ENCODE results near the gene DHCR7.

The DHCR7 gene

DNA sequence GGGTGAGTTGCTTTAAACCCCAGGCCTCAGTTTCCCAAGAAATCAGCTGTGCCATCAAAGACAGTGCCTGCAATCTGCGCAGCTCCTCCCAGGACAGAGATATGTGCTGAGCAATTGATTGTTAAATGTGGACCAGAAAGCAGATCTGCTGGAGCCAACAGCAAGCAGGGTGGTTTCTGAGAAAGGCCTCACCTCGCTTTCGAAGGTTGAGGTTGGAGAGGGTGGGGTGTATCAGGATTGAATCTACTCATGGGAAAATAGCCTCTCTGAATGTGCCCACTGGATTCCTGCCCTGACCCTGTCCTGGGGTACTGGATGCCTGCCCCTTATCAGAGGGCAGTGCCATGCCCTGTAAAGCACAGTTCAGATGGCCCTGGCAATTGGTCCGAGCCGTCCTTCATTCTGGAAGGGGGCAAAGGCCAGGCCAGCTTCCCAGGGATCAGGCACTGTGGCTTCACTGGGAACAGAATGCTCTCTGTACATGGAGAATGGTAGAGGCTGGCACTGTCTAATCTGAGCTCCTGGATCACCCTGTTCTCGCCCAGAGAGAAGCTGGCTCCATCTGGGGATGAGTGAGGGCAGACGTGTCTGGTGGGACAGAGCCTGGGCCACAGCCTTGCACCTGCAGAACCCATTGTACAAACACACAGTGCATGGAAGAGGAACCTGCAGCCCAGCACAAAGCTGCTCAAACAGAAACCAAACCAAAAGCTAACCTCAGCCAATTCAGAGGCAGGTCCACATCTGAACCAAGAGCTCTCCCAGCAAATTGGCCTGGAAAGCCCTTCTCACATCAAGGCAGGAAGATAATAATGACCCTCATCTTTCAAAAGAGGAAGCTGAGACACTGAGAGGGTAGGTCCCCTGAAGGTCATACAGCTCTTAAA lies 15.2 kb downstream of the DHCR7 start:
- no peak overlapping the region for H3K4me3 ChIP-seq (ENCODE audit: low read length)
- TF ChIP-seq, protein P1, sequence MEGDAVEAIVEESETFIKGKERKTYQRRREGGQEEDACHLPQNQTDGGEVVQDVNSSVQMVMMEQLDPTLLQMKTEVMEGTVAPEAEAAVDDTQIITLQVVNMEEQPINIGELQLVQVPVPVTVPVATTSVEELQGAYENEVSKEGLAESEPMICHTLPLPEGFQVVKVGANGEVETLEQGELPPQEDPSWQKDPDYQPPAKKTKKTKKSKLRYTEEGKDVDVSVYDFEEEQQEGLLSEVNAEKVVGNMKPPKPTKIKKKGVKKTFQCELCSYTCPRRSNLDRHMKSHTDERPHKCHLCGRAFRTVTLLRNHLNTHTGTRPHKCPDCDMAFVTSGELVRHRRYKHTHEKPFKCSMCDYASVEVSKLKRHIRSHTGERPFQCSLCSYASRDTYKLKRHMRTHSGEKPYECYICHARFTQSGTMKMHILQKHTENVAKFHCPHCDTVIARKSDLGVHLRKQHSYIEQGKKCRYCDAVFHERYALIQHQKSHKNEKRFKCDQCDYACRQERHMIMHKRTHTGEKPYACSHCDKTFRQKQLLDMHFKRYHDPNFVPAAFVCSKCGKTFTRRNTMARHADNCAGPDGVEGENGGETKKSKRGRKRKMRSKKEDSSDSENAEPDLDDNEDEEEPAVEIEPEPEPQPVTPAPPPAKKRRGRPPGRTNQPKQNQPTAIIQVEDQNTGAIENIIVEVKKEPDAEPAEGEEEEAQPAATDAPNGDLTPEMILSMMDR (conservative IDR thresholded peaks at IDR 0.05; ENCODE audit: low read depth, low read length): no peak
- no peak for DNase-seq (ENCODE audit: low read depth)

DNA sequence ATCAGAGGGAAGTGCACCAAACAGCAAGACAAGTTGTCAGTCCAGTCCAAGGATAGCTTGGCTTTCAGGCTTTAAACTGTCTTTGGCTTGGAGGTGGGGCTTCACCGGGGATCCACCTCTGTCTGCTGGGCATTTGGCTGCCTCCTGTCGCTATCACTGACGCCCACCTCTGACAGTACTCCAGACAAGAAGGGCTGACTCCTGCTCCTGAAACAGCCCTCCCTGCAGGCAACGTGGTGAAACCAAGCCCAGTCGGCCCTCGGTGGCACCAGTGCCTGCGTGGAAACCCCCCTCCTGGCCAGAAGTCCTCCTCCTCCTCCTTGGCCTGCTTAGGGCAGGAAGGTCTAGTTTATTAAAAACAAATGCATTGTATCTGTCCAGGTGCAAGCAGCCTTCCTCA lies 16.9 kb downstream of the DHCR7 start:
- TF ChIP-seq, protein P1 (conservative IDR thresholded peaks at IDR 0.05; ENCODE audit: low read depth, low read length): no peak
- no peak overlapping the region for H3K4me3 ChIP-seq (ENCODE audit: low read length)
- no peak for DNase-seq (ENCODE audit: low read depth)

DNA sequence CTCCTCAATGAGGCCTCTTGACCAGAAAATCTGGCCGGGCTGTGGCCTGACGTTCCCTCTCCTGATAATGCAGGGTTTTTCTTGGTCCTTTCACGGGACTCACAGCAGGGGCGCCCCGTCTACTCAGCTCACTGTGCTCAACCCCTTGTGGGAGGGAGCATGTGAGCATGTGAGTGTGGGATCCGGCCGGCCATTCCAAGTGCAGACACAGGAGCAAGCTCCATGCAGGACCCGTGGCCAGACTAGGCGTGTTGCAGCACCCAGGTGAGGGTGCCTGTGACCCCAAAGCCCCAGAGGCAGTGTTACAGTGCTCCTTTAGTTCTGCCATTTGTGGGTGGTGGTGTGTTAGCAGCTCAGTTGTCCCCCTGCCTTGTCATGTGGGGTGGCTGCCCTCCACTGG lies 18.0 kb downstream of the DHCR7 start:
- TF ChIP-seq, protein P1 (conservative IDR thresholded peaks at IDR 0.05; ENCODE audit: low read depth, low read length): no peak
- no peak for DNase-seq (ENCODE audit: low read depth)

DNA sequence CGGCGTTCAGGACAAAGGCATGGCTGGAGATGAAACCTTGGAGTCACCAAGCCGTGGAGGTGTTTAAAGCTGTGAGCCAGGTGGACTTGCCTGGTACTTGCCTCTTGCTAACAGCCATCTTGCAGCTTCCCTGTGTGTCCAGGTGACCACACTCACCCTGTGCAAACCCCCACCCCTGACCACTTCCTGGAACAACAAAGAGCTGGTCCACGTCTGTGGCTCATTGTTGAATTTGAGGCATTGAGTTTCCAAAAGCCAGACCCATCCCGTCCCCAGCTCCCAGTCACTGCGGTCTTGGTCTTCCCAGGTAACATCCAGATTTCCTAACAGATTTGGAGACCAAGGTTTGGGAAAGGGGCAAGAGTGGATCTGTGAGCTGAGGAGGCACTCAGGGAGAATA lies 18.5 kb downstream of the DHCR7 start:
- TF ChIP-seq, protein P1 (conservative IDR thresholded peaks at IDR 0.05; ENCODE audit: low read depth, low read length): no peak

More for the DNA sequence above, 18.0 kb downstream of the DHCR7 start:
- H3K4me3 ChIP-seq (ENCODE audit: low read length): no peak overlapping the region

DNA sequence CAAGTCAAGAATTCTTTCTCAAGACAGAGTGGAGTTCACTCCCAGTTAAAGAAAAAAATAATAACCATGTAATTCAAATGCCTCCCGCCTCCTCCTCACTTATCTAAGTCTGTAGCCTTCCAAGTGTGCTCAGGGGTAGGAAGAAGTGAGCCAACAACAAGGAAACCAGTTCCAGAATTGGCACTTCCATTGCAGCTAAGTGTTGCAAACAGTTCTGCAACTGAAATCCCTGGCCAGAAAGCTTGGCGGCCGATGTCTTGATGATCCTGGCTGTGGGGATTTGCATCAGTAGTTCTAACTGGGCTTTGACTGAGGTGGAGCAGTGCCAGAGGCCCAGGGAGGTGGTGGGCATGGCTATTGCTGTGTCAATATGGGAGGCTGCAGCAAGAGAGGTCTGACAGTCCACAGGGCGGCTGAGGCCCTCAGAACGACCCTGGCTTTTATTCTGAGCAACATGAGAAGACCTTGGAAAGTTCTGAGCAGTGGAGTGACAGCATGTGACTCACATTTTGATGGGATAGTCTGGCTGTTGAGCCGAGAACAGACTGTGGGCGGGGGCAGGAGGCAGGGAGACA lies 19.2 kb downstream of the DHCR7 start:
- no peak for DNase-seq (ENCODE audit: low read depth)
- no peak overlapping the region for H3K4me3 ChIP-seq (ENCODE audit: low read length)
- TF ChIP-seq, protein P1 (conservative IDR thresholded peaks at IDR 0.05; ENCODE audit: low read depth, low read length): no peak

More for the DNA sequence above, 18.5 kb downstream of the DHCR7 start:
- DNase-seq (ENCODE audit: low read depth): no peak
- no peak overlapping the region for H3K4me3 ChIP-seq (ENCODE audit: low read length)

DNA sequence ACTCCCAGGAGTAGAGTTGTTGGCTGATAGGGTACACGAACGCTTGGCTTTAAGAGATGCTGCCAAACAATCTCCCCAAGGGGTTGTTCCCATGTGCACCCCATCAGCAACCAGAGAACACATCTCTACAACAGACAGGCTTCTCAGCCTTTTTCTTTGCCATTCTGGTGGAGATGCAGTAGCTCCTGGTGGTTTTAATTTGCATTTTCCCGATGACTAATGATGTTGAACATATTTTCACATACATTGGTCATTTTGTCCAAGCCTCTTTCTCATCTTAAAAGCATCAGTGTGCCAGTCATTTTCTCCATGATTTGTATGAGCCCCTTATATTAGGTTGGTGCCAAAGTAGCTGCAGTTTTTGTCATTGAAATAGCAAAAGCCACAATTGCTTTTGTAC lies 21.8 kb downstream of the DHCR7 start:
- TF ChIP-seq, protein P1 (conservative IDR thresholded peaks at IDR 0.05; ENCODE audit: low read depth, low read length): no peak
- H3K4me3 ChIP-seq (ENCODE audit: low read length): no peak overlapping the region
- DNase-seq (ENCODE audit: low read depth): no peak

DNA sequence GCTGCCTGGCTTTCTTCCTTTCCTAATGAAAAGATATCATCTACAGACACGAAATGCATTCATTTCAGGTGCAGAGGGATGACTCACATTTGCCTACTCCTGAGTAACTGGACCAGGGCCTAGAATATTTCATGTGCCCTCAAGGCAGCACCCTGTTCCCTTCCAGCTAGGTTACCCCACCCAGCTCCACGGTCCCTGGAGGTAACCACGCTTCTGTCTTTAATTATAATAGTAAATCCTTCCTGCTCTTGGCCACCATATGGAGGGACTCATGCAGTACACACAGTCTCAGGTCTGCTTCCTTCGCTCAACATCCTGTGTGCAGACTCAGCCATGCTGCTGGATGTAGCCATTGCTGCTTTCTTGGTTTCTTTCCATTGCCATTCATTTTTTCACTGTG lies 22.3 kb downstream of the DHCR7 start:
- TF ChIP-seq, protein P1 (conservative IDR thresholded peaks at IDR 0.05; ENCODE audit: low read depth, low read length): no peak
- no peak for DNase-seq (ENCODE audit: low read depth)
- no peak overlapping the region for H3K4me3 ChIP-seq (ENCODE audit: low read length)

All from retinal pigment epithelial cell (primary cell).